Smooth muscle cell (in vitro differentiated cells): Measurements from ENCODE around the gene CHRNB4. TPM values are rescaled to one million over a fixed set of nuclear protein-coding genes. Genes with fewer than 3 reads are reported as not detected.

ENCODE experiments used
- DNase-seq: peaks from one replicate; lab custom pipeline; 2025; ENCODE audit not compliant: unreplicated experiment; lab: John Stamatoyannopoulos, UW
- H2AFZ ChIP-seq: fragments of 200-600 bp; sonication (generic); 2 replicates; pipeline ENCODE4 v1.6.0; 2016; ENCODE audit warnings: antibody characterized with exemption, low read depth, mild to moderate bottlenecking
- H3F3A ChIP-seq: fragments of 200-600 bp; sonication (generic); 2 replicates; pipeline ENCODE4 v1.6.0; 2017; ENCODE audit warnings: antibody characterized with exemption, low read depth
- H3K27ac ChIP-seq: fragments of 200-600 bp; sonication (generic); 2 replicates; pipeline ENCODE4 v1.5.1; 2016; ENCODE audit warnings: low read depth, mild to moderate bottlenecking
- H3K27me3 ChIP-seq: fragments of 200-600 bp; sonication (generic); 2 replicates; pipeline ENCODE4 v1.6.1; 2016; ENCODE audit warnings: low read depth, mild to moderate bottlenecking
- H3K36me3 ChIP-seq: fragments of 200-600 bp; sonication (generic); 2 replicates; pipeline ENCODE4 v1.5.1; 2016; ENCODE audit warnings: low read depth
- H3K4me1 ChIP-seq: fragments of 200-600 bp; sonication (generic); 2 replicates; pipeline ENCODE4 v1.5.1; 2016; ENCODE audit warnings: low read depth
- H3K4me2 ChIP-seq: fragments of 200-600 bp; sonication (generic); 2 replicates; pipeline ENCODE4 v1.6.0; 2016; ENCODE audit warnings: mild to moderate bottlenecking
- H3K4me3 ChIP-seq: fragments of 200-600 bp; sonication (generic); 2 replicates; pipeline ENCODE4 v1.5.1; 2016; ENCODE audit warnings: mild to moderate bottlenecking
- H3K79me2 ChIP-seq: fragments of 200-600 bp; sonication (generic); 2 replicates; pipeline ENCODE4 v1.6.0; 2016; ENCODE audit warnings: low read depth, mild to moderate bottlenecking
- H3K9ac ChIP-seq: fragments of 200-600 bp; sonication (generic); 2 replicates; pipeline ENCODE4 v1.6.0; 2016; ENCODE audit warnings: low read depth
- H3K9me3 ChIP-seq: fragments of 200-600 bp; sonication (generic); replicated peaks from 2 replicates; pipeline ENCODE4 v1.5.1; 2016; ENCODE audit warnings: low read depth
- H4K20me1 ChIP-seq: fragments of 200-600 bp; sonication (generic); 2 replicates; pipeline ENCODE4 v1.6.0; 2016; ENCODE audit warnings: low read depth
- WGBS: methylation state at CpG from one replicate; pipeline ENCODE4 v1.1.7; 2016; ENCODE audit warnings: low lambda C conversion rate; 5-methylcytosine and 5-hydroxymethylcytosine counted together
- polyA plus RNA-seq: library from polyadenylated mRNA; unstranded; fragments of >200 nt; fragmentation: Nextera tagmentation; extraction: Ambion mirVana; gene quantifications from 2 replicates; pipeline ENCODE4 v1.2.1, GENCODE V29; 2016
- total RNA-seq: library from RNA; depleted of rRNA; stranded (reverse); fragments of >200 nt; gene quantifications from 2 replicates; pipeline ENCODE4 v1.2.3, GENCODE V29; 2014
- TF ChIP-seq, protein P1 (sequence below): fragments of 200-600 bp; sonication (generic); IDR thresholded peaks from 2 replicates; pipeline ENCODE4 v1.5.1; 2017; ENCODE audit warnings: borderline replicate concordance, mild to moderate bottlenecking, antibody characterized with exemption; ENCODE audit not compliant: insufficient read depth, poor library complexity, severe bottlenecking

Gene CHRNB4
- total and polyA plus RNA-seq, 2 experiments from 2014 or later = not detected

DNA sequence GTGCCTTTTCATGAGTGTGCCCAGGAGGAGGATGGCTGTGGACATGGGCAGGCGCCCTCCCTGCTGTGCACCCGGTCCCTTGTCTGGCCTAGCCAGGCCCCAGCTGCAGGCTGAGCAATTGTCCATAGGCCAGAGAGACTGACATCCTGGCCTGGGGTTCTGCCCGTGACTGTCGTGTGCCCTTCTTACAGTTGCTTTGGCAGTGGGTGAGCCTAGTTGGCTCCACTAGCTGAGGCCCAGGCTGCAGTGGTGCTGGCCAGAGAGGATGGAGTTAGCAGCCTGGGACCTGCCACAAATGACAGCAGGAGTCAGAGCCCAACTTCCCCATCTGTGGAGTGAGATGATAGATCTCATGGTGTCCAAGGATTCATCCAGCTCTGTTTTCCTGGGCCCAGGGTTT lies 9.0 kb upstream of the CHRNB4 start:
- H3K79me2 ChIP-seq = no peaks in the 10 kb centered on the region
- H3K4me3 ChIP-seq = no peak overlapping the region
- H2AFZ ChIP-seq = no peak overlapping the region
- no peak overlapping the region for H3K27ac ChIP-seq
- no peaks in the 10 kb centered on the region for H4K20me1 ChIP-seq
- 90% methylated on average over 4 of the region's 4 CpGs for WGBS
- no peak for DNase-seq
- peaks cover 3% of the 10 kb centered on the region for H3K27me3 ChIP-seq
- TF ChIP-seq, protein P1, sequence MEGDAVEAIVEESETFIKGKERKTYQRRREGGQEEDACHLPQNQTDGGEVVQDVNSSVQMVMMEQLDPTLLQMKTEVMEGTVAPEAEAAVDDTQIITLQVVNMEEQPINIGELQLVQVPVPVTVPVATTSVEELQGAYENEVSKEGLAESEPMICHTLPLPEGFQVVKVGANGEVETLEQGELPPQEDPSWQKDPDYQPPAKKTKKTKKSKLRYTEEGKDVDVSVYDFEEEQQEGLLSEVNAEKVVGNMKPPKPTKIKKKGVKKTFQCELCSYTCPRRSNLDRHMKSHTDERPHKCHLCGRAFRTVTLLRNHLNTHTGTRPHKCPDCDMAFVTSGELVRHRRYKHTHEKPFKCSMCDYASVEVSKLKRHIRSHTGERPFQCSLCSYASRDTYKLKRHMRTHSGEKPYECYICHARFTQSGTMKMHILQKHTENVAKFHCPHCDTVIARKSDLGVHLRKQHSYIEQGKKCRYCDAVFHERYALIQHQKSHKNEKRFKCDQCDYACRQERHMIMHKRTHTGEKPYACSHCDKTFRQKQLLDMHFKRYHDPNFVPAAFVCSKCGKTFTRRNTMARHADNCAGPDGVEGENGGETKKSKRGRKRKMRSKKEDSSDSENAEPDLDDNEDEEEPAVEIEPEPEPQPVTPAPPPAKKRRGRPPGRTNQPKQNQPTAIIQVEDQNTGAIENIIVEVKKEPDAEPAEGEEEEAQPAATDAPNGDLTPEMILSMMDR = no peak
- no peak overlapping the region for H3K9ac ChIP-seq
- H3F3A ChIP-seq = no peaks in the 10 kb centered on the region
- H3K36me3 ChIP-seq = no peaks in the 10 kb centered on the region
- H3K4me2 ChIP-seq = no peak overlapping the region
- no peaks in the 10 kb centered on the region for H3K4me1 ChIP-seq
- H3K9me3 ChIP-seq = no peaks in the 10 kb centered on the region

DNA sequence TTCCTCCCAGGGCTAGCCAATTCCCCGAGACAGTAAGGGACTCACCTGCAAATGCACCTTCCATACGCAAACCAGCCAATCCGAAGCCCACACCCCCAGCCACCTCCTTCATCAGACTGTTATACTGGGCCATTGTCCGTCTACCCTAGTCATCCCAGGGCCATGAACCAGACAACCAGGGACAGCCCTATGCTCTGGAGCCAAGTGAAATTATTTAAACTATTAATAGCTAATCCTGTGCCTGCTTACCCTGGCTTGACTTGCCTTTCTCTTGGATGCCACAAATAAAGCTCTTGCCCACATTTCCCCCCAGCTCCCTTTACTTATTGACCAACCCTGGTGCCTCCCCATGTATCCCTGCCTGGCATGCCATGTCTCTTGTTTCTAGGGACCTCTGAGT lies 4.0 kb upstream of the CHRNB4 start:
- no peaks in the 10 kb centered on the region for H3K4me1 ChIP-seq
- no peaks in the 10 kb centered on the region for H3F3A ChIP-seq
- DNase-seq = no peak
- peaks cover 25% of the 10 kb centered on the region for H3K27me3 ChIP-seq
- H3K4me2 ChIP-seq = no peak overlapping the region
- H4K20me1 ChIP-seq = no peaks in the 10 kb centered on the region
- H3K9ac ChIP-seq = no peak overlapping the region
- H2AFZ ChIP-seq = no peak overlapping the region
- TF ChIP-seq, protein P1 = no peak
- H3K36me3 ChIP-seq = no peaks in the 10 kb centered on the region
- H3K4me3 ChIP-seq = no peak overlapping the region
- H3K79me2 ChIP-seq = no peaks in the 10 kb centered on the region
- H3K9me3 ChIP-seq = no peaks in the 10 kb centered on the region
- 94% methylated on average over 4 of the region's 4 CpGs for WGBS
- H3K27ac ChIP-seq = no peak overlapping the region

DNA sequence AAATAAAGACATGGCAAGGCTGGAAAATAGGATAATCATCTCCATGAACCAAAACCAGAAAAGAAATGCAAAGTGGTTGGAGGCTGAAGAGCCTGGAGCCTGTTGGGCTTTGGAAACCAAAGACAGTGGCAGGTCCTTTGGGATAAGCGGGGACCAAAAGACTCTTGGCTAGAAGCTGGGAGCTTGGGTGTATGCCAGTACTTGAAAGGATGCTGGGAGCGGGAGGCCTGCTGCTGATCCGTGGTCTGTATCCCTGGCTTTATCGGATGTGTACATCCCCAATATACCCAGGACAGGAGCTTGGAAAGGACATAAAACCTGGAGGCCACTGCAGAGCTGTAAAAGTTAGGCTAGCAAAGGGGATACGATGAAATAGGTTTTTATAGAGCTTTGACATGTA lies 1.3 kb upstream of the CHRNB4 start:
- Histone ChIP-seq H3K4me3 (no peak overlapping the region), H3K27ac (no peak overlapping the region), H4K20me1 (no peaks in the 10 kb centered on the region), H3K79me2 (no peaks in the 10 kb centered on the region), H3K9me3 (no peaks in the 10 kb centered on the region), H2AFZ (no peak overlapping the region), H3K36me3 (no peaks in the 10 kb centered on the region), H3K4me2 (no peak overlapping the region), H3K9ac (no peak overlapping the region), H3F3A (no peaks in the 10 kb centered on the region), H3K4me1 (no peaks in the 10 kb centered on the region), H3K27me3 (peaks cover 26% of the 10 kb centered on the region)
- TF ChIP-seq, protein P1 = no peak
- no peak for DNase-seq
- WGBS = 92% methylated on average over 5 of the region's 5 CpGs

DNA sequence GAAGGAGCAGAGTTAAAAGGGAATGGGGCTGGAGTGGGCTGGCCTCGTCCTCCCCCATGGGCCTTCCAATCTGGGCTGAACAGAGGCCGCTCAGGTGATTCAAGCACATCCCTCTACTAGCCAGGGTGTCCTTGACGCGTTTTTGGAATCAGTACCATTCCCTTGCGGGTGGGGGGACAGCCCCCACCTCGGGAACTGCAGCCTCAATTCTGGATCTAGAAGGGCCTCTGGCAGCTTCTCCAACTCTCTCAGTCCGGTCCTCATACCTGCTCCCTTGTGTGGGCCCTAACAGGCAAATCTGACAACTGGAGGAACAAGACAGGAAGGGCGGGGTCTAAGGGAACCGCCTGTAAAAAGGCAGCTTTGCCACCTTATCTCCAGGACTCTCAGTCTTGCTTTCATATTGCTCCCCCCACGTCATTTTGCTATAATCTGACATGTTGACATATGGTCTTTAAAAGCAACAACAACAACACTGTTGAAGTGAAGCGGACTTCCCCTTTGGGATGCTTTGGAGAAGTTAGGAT lies 802 bp upstream of the CHRNB4 start:
- Histone ChIP-seq H3K9me3 (no peaks in the 10 kb centered on the region), H2AFZ (peak overlapping the region; percentile 82), H3K36me3 (no peaks in the 10 kb centered on the region), H3K27me3 (peaks cover 26% of the 10 kb centered on the region), H3K4me1 (no peaks in the 10 kb centered on the region), H3K79me2 (no peaks in the 10 kb centered on the region), H3K27ac (no peak overlapping the region), H3K4me3 (peak overlapping the region; percentile 59), H3K4me2 (peak overlapping the region; percentile 97), H3F3A (no peaks in the 10 kb centered on the region), H4K20me1 (no peaks in the 10 kb centered on the region), H3K9ac (no peak overlapping the region)
- 45% methylated on average over 11 of the region's 11 CpGs for WGBS
- TF ChIP-seq, protein P1 = no peak
- no peak for DNase-seq
